ENCODE measurements around the gene SLC34A1.

Gene SLC34A1

DNA sequence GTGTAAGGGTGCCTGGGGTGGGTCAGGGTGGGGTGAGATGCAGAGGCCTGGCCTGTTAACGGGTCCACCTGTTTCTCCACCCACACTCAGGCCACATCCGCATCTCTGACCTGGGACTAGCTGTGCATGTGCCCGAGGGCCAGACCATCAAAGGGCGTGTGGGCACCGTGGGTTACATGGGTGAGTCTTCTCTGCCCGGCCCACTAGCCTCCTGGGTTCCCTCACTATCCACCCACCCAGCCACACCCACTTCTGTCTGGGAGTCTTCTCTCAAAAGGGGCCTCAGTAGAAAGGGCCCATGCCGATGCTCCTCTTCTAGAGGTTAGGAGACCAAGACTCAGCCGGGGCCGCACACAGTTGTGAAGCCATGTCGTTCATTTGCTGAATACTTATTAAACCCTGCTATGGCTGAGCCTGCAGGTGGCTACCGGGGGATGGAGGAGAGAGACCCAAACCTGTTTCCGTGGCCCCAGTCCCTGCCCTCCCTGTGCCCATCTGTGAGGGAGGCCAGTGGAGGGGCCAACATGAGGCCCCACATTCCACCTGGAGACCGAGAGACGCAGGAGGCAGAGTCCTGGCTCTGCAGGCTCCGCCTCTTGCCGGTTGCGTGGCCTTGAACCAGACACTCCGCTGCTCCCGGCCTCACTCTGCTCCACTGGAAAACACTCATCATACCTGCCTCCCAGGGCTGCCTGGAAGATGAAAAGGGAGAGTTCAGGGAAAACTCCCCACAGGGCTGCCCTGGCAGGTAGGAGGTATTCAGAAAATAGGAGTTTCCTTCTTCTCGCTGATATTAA lies 50.9 kb downstream of the SLC34A1 start:
- Histone ChIP-seq H3K9ac (ENCODE audit: low read depth, low read length) (no peak overlapping the region), H3K4me3 (ENCODE audit: low read depth, low read length) (no peak overlapping the region), H3K9me3 (ENCODE audit: control insufficient read depth, insufficient read depth, low read length) (no peaks in the 10 kb centered on the region), H3K36me3 (ENCODE audit: control insufficient read depth, insufficient read depth, low read length) (peaks cover 81% of the 10 kb centered on the region), H3K27me3 (ENCODE audit: control insufficient read depth, insufficient read depth, low read length) (no peaks in the 10 kb centered on the region), H3K4me1 (ENCODE audit: control insufficient read depth, insufficient read depth, low read length) (peaks cover 4% of the 10 kb centered on the region)

DNA sequence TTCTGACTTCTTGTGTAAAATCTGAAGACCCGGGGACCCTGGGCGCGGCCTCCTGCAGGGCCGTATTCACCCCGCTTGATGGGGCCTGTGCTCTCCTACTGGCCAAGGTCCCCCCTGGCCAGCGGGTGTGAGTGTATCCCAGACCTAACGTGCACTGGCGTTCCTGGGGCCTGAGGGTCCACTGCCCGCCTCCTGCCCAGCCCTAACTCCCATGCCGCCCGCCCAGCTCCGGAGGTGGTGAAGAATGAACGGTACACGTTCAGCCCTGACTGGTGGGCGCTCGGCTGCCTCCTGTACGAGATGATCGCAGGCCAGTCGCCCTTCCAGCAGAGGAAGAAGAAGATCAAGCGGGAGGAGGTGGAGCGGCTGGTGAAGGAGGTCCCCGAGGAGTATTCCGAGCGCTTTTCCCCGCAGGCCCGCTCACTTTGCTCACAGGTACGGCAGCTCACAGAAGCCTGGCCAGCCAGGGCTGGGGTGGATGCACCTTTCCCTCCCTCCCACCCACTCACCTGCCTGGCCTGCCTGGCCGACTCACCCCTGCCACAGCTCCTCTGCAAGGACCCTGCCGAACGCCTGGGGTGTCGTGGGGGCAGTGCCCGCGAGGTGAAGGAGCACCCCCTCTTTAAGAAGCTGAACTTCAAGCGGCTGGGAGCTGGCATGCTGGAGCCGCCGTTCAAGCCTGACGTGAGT lies 51.8 kb downstream of the SLC34A1 start:
- peaks cover 80% of the 10 kb centered on the region for H3K36me3 ChIP-seq (ENCODE audit: control insufficient read depth, insufficient read depth, low read length)

DNA sequence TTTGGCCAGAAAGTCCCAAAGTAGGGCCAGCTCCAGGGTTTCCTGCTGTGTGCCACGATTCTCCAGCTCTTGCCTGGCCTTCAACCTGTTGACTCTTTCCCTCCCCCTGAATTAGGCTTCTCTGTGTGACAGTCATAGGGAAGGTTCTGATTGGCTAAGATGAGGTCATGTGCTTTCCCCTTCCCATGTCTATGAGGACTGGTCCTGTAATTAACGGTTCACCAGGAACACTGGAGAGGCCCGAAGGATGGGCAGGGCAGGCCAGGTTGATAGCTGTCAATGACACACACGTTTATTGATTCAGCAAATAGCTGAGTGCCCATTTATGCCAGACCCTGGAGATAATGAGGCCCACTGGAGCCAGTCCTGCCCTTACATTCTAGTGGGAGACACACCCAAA lies 53.4 kb downstream of the SLC34A1 start:
- no peaks in the 10 kb centered on the region for H3K9me3 ChIP-seq (ENCODE audit: control insufficient read depth, insufficient read depth, low read length)
- H3K27me3 ChIP-seq (ENCODE audit: control insufficient read depth, insufficient read depth, low read length) = no peaks in the 10 kb centered on the region
- no peak overlapping the region for H3K9ac ChIP-seq (ENCODE audit: low read depth, low read length)
- H3K4me1 ChIP-seq (ENCODE audit: control insufficient read depth, insufficient read depth, low read length) = peaks cover 7% of the 10 kb centered on the region
- H3K4me3 ChIP-seq (ENCODE audit: low read depth, low read length) = no peak overlapping the region
- H3K36me3 ChIP-seq (ENCODE audit: control insufficient read depth, insufficient read depth, low read length) = peaks cover 72% of the 10 kb centered on the region

More for the DNA sequence above, 51.8 kb downstream of the SLC34A1 start:
- Histone ChIP-seq H3K9ac (ENCODE audit: low read depth, low read length) (no peak overlapping the region), H3K4me1 (ENCODE audit: control insufficient read depth, insufficient read depth, low read length) (peaks cover 7% of the 10 kb centered on the region), H3K27me3 (ENCODE audit: control insufficient read depth, insufficient read depth, low read length) (no peaks in the 10 kb centered on the region), H3K9me3 (ENCODE audit: control insufficient read depth, insufficient read depth, low read length) (no peaks in the 10 kb centered on the region), H3K4me3 (ENCODE audit: low read depth, low read length) (no peak overlapping the region)

DNA sequence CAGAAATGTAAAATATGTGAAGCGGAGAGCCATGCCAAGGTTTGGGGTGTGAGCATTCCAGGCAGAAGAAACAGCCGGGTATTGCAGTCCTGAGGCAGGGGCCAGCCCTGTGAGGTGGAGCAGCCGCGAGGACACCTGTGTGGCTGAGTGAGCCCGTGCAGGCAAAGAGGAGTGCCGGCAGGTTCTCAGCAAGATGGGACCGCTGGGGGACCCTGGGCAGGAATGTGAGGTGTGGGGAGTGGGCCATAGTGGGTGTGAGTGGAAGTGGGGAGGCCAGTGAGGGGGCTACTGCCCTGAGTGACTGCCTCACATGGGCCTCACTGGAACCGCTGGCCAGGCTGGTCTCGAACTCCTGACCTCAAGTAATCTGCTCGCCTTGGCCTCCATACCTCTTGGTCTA lies 54.2 kb downstream of the SLC34A1 start:
- Histone ChIP-seq H3K9ac (ENCODE audit: low read depth, low read length) (no peak overlapping the region), H3K4me3 (ENCODE audit: low read depth, low read length) (no peak overlapping the region), H3K9me3 (ENCODE audit: control insufficient read depth, insufficient read depth, low read length) (no peaks in the 10 kb centered on the region), H3K36me3 (ENCODE audit: control insufficient read depth, insufficient read depth, low read length) (peaks cover 63% of the 10 kb centered on the region), H3K4me1 (ENCODE audit: control insufficient read depth, insufficient read depth, low read length) (peaks cover 7% of the 10 kb centered on the region), H3K27me3 (ENCODE audit: control insufficient read depth, insufficient read depth, low read length) (no peaks in the 10 kb centered on the region)

DNA sequence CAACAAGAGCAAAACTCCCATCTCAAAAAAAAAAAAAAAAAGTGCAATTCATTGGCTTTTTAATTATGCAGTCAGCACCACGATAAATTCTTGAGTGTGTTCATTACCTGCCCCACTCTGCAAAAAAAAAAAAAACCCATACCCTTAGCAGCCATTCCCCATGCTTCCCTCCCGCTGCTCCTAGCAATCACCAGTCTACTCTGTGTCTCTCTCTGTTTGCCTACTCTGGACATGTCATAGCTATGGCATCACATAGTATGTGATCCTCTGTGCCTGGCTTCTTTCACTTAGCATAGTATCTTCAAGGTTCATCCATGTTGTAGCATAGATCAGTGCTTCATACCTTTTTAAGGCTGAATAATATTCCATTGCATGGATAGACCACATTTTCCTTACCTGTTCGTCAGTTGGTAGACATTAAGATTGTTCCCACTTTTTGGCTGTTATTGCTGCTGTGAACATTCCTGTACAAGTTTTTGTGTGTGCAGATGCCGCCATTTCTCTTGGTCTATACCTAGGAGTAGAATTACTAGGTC lies 55.4 kb downstream of the SLC34A1 start:
- peaks cover 52% of the 10 kb centered on the region for H3K36me3 ChIP-seq (ENCODE audit: control insufficient read depth, insufficient read depth, low read length)
- H3K9ac ChIP-seq (ENCODE audit: low read depth, low read length) = no peak overlapping the region
- no peak overlapping the region for H3K4me3 ChIP-seq (ENCODE audit: low read depth, low read length)
- no peaks in the 10 kb centered on the region for H3K27me3 ChIP-seq (ENCODE audit: control insufficient read depth, insufficient read depth, low read length)
- H3K4me1 ChIP-seq (ENCODE audit: control insufficient read depth, insufficient read depth, low read length) = peaks cover 7% of the 10 kb centered on the region
- H3K9me3 ChIP-seq (ENCODE audit: control insufficient read depth, insufficient read depth, low read length) = no peaks in the 10 kb centered on the region

DNA sequence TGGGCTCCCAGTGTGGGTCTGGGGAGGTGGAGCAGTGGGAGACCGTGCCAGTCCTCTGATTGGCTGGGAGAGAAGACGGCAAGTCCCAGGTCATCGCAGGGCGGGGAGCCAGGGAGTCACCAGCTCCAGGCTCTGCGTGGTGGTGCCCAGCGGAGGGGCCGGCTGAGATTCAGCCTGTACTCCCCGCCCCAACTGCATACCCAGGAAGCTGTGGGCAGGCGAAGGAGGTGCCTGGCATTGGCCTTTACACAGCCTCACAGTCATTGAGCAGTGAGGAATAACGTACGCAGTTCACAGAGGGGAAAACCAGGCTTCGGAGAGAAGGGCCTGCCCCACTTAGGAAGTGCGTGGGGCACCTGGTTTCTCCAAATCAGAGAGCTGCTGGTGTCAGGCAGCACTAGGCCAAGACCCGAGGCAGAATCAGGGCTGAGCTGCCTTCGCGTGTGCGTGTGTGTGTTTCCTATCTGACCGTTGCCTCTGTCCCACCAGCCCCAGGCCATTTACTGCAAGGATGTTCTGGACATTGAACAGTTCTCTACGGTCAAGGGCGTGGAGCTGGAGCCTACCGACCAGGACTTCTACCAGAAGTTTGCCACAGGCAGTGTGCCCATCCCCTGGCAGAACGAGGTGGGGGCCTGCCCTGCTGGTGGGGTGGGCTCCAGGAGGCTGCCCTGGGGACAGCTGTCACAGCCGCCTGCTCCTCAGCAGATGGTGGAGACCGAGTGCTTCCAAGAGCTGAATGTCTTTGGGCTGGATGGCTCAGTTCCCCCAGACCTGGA lies 56.2 kb downstream of the SLC34A1 start:
- H3K27me3 ChIP-seq (ENCODE audit: control insufficient read depth, insufficient read depth, low read length) = peaks cover 3% of the 10 kb centered on the region
- H3K9ac ChIP-seq (ENCODE audit: low read depth, low read length) = no peak overlapping the region
- H3K36me3 ChIP-seq (ENCODE audit: control insufficient read depth, insufficient read depth, low read length) = peaks cover 44% of the 10 kb centered on the region
- H3K4me1 ChIP-seq (ENCODE audit: control insufficient read depth, insufficient read depth, low read length) = peaks cover 9% of the 10 kb centered on the region
- H3K4me3 ChIP-seq (ENCODE audit: low read depth, low read length) = no peak overlapping the region
- H3K9me3 ChIP-seq (ENCODE audit: control insufficient read depth, insufficient read depth, low read length) = no peaks in the 10 kb centered on the region

DNA sequence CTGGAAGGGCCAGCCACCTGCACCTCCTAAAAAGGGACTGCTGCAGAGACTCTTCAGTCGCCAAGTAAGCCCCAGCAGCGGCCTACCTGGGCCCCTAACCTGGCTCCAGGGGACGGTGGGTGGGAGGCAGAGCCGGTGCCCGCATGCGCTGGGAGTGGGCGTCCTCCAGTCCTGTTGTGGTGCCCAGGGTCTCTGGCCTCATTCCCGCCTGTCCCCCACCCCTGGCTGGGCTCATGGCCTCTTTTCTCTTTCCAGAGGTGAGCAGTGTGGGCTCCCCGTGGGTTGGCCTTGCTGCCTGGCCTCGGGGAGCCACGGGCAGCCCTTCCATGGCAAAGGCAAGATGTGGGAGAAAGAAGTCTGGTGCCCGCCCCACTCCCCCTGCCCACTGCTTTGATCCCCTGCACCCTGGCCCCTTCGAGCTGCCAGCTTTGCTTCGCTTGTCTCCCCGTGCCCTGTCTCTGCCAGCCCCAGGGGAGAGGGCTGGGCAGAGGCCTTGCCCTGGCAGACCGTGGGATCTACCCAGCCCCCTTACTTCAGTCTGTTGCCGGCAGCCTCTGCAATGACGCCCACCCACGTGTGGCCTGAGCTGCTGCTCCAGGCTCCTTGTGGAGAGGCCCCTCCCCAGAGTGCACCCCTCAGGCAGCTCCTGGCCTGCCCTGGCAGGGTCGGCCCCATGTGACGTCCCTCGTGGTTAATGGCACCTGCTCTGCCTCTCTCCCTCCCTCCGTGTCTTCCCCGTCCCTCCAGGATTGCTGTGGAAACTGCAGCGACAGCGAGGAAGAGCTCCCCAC lies 57.0 kb downstream of the SLC34A1 start:
- H3K4me1 ChIP-seq (ENCODE audit: control insufficient read depth, insufficient read depth, low read length) = peaks cover 14% of the 10 kb centered on the region
- H3K9me3 ChIP-seq (ENCODE audit: control insufficient read depth, insufficient read depth, low read length) = no peaks in the 10 kb centered on the region
- H3K9ac ChIP-seq (ENCODE audit: low read depth, low read length) = no peak overlapping the region
- peaks cover 7% of the 10 kb centered on the region for H3K27me3 ChIP-seq (ENCODE audit: control insufficient read depth, insufficient read depth, low read length)
- no peak overlapping the region for H3K4me3 ChIP-seq (ENCODE audit: low read depth, low read length)
- peaks cover 36% of the 10 kb centered on the region for H3K36me3 ChIP-seq (ENCODE audit: control insufficient read depth, insufficient read depth, low read length)

DNA sequence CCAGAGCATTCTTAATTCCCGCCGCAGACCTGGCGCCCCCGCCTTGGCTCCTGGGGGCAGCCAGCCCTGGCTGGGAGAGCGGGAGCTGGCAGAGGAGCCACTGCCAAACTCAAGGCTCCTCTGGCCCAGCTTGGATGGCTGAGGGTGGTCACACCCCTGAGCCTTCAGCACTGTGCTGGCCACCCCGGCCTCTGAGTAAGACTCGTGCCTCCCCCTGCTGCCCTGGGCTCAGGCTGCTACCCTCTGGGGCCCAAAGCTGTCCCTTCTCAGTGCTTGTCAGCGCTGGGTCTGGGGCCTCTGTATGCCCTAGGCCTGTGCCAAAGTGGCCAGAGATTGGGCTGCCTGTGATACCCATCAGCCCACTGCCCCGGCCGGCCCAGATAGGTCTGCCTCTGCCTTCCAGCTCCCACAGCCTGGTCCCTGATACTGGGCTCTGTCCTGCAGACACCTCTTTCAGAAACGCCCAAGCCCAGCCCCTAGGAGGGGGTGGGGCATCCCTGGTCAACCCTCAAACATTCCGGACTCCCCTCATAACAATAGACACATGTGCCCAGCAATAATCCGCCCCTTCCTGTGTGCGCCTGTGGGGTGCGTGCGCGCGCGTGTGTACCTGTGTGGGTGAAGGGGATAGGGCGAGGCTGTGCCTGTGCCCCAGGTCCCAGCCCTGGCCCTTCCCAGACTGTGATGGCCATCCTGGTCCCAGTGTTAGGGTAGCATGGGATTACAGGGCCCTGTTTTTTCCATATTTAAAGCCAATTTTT lies 58.0 kb downstream of the SLC34A1 start:
- no peak overlapping the region for H3K9ac ChIP-seq (ENCODE audit: low read depth, low read length)
- peaks cover 7% of the 10 kb centered on the region for H3K27me3 ChIP-seq (ENCODE audit: control insufficient read depth, insufficient read depth, low read length)
- peaks cover 28% of the 10 kb centered on the region for H3K36me3 ChIP-seq (ENCODE audit: control insufficient read depth, insufficient read depth, low read length)
- peaks cover 14% of the 10 kb centered on the region for H3K4me1 ChIP-seq (ENCODE audit: control insufficient read depth, insufficient read depth, low read length)
- no peak overlapping the region for H3K4me3 ChIP-seq (ENCODE audit: low read depth, low read length)
- no peaks in the 10 kb centered on the region for H3K9me3 ChIP-seq (ENCODE audit: control insufficient read depth, insufficient read depth, low read length)

DNA sequence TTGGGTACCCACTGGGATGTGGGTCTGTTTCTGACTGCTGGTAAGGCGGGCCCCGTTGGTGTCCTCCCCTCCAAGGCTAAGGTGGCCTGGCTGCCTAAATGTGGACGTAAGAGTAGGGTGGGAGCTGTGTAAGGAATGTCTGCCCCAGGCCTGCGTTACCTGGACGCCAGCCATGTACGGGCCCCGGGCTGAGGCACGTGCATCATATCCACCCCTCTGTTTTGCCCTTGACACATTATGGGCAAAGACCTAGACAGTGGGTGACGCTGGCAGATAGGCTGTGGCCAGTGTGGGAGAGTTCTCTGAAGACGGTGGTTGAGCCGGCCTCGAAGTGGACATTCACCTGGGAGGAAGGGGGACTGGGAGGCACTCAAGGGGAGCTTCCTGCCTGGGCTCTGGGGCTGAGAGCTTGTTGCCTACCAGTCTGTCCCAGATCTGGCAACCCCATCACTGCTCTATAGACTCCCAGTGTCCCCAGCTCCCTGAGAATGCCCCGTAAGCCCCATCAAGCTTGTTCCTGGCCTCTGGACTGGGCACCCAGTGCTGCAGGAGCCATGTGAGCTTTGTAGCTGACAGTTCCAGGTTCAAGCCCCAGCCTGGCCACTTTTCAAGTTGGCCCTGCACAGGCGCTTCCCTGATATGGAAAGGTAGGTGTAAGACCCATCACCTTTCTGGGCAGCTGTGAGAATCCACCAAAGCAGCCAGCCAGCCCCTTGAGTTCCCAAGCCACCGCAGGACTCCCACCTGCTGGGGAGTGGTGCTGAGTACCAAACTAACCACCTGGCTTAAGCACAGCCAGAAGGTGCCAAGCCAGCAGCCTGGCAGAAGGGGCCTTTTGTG lies 59.1 kb downstream of the SLC34A1 start:
- Histone ChIP-seq H3K4me1 (ENCODE audit: control insufficient read depth, insufficient read depth, low read length) (peaks cover 19% of the 10 kb centered on the region), H3K9ac (ENCODE audit: low read depth, low read length) (no peak overlapping the region), H3K4me3 (ENCODE audit: low read depth, low read length) (no peak overlapping the region), H3K27me3 (ENCODE audit: control insufficient read depth, insufficient read depth, low read length) (peaks cover 10% of the 10 kb centered on the region), H3K9me3 (ENCODE audit: control insufficient read depth, insufficient read depth, low read length) (no peaks in the 10 kb centered on the region), H3K36me3 (ENCODE audit: control insufficient read depth, insufficient read depth, low read length) (peaks cover 18% of the 10 kb centered on the region)

All from iPS-15b (cell line).